Sigmoid colon (tissue), 7 donors: ENCODE results near the gene ZFHX3. TPM values are rescaled to one million over a fixed set of nuclear protein-coding genes. Genes with fewer than 3 reads are reported as not detected.
A peak's percentile ranks its signal among the peaks of the same experiment; 100 is the strongest.
"Not testable (repeated sequence)": the region's sequence is repeated elsewhere in the genome, so short reads cannot be mapped to it uniquely, and the experiment has no call there.

ENCODE experiments used
- DNase-seq: peaks from one replicate; pipeline ENCODE4 v3.0.0-alpha.2; 2019
- H3K27ac ChIP-seq, 4 donors: fragments of 200-600 bp; sonication (generic); one replicate each; pipeline ENCODE4 v1.5.1; 2016 to 2019; ENCODE audit warnings: mild to moderate bottlenecking in 1 of 4
- H3K27me3 ChIP-seq, 3 donors: fragments of 200-600 bp; sonication (generic); one replicate each; pipeline ENCODE4 v1.5.1; 2019; ENCODE audit warnings: mild to moderate bottlenecking in 1 of 3
- H3K36me3 ChIP-seq, 4 donors: fragments of 200-600 bp; sonication (generic); one replicate each; pipeline ENCODE4 v1.5.1; 2016 to 2019
- H3K4me1 ChIP-seq, 4 donors: fragments of 200-600 bp; sonication (generic); one replicate each; pipeline ENCODE4 v1.5.1; 2017 to 2019
- H3K4me3 ChIP-seq, 4 donors: fragments of 200-600 bp; sonication (generic); one replicate each; pipeline ENCODE4 v1.5.1; 2017 to 2019; ENCODE audit warnings: mild to moderate bottlenecking in 2 of 4, moderate library complexity in 1 of 4
- H3K9me3 ChIP-seq, 4 donors: fragments of 200-600 bp in 3 of 4; sonication (generic) in 3 of 4; one replicate each; pipeline versions ENCODE4 v1.5.1 to v1.6.1; 2013 to 2019
- CTCF ChIP-seq, 4 experiments: fragments of 450-650 bp in 3 of 4; fragments of 200-600 bp in 1 of 4; IDR thresholded peaks; one replicate each; pipeline ENCODE4 v1.5.1; 2016 to 2019; ENCODE audit warnings: antibody characterized with exemption in 4 of 4, mild to moderate bottlenecking in 3 of 4, moderate library complexity in 2 of 4
- EP300 ChIP-seq, 4 donors: sonication (generic); formaldehyde crosslinking; IDR thresholded peaks; one replicate each; pipeline ENCODE4 v1.6.1; 2017; ENCODE audit warnings: antibody characterized with exemption in 4 of 4
- POLR2A ChIP-seq, 2 donors: fragments of 450-650 bp; IDR thresholded peaks; one replicate each; pipeline ENCODE4 v1.6.1; 2016; ENCODE audit warnings: antibody characterized with exemption in 2 of 2, mild to moderate bottlenecking in 2 of 2, moderate library complexity in 2 of 2
- POLR2AphosphoS5 ChIP-seq, 4 donors: sonication (generic); formaldehyde crosslinking; IDR thresholded peaks; one replicate each; pipeline ENCODE4 v1.6.1; 2017; ENCODE audit warnings: antibody characterized with exemption in 4 of 4
- WGBS, 2 donors: extraction: QIAGEN DNeasy Blood & Tissue Kit; methylation state at CpG; one replicate each; pipeline ENCODE4 v1.1.7; 2013; 5-methylcytosine and 5-hydroxymethylcytosine counted together
- intact Hi-C: fragments of 100-400 bp; cut with DNase I; formaldehyde crosslinking; loops from one replicate; pipeline ENCODE4 v1.15.1; 2023
- polyA plus RNA-seq, 3 donors: library from polyadenylated mRNA; stranded (reverse); fragments of 200-250 nt; gene quantifications; one replicate each; pipeline ENCODE4 v1.2.3, GENCODE V29; 2013
- total RNA-seq, 4 donors: library from RNA; depleted of rRNA; stranded (reverse); fragments of >200 nt; gene quantifications; one replicate each; pipeline ENCODE4 v1.1.0, GENCODE V29; 2016
- donor health status: healthy with polysubstance abuse.
- donor health status: Bipolar disorder and iron deficiency.
- donor health status: healthy.

ZFHX3 gene
- total and polyA plus RNA-seq, 7 donors: 0.69 to 38.8 (median 17.8) TPM

GRCh38 chr16:73089420-73089819, 41.5 kb upstream of the ZFHX3 start:
- H3K36me3 ChIP-seq: no peaks in the 10 kb centered on the region
- H3K27ac ChIP-seq: no peak overlapping the region

DNA sequence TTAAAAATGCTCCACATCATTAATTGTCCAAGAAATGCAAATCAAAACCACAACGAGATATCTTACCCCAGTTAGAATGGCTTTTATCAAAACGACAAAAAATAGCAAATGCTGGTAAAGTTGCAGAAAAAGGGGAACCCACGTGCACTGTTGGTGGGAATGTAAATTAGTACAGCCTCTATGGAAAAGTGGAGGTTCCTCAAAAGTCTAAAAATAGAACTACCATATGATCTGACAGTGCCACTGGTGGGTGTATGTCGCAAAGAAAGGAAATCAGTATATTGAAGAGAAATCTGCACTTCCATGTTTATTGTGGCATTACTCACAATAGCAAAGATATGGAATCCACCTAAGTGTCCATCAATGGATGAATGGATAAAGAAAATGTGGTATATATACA, 38.2 kb upstream of the ZFHX3 start:
- H3K4me3 ChIP-seq: no peak overlapping the region
- peak; percentile 44 for DNase-seq
- H3K36me3 ChIP-seq: no peaks in the 10 kb centered on the region
- 45 to 83% methylated on average over 4 of the region's 4 CpGs for WGBS, 2 donors
- H3K9me3 ChIP-seq: no peaks in the 10 kb centered on the region
- TF ChIP-seq EP300 (IDR thresholded peaks at IDR 0.05) (no peak), POLR2A (IDR thresholded peaks at IDR 0.05) (no peak), POLR2AphosphoS5 (IDR thresholded peaks at IDR 0.05) (no peak), CTCF (IDR thresholded peaks at IDR 0.05) (no peak)
- intact Hi-C loops: no loop called here
- H3K27ac ChIP-seq: no peak overlapping the region
- no peaks in the 10 kb centered on the region for H3K27me3 ChIP-seq
- H3K4me1 ChIP-seq: peaks cover 0 to 5% (median 2%) of the 10 kb centered on the region in 4 donors

More at GRCh38 chr16:73089420-73089819, 41.5 kb upstream of the ZFHX3 start:
- WGBS, 2 donors: 94 to 95% methylated on average over 3 of the region's 3 CpGs
- intact Hi-C loops: no loop called here
- no peak for DNase-seq
- H3K4me3 ChIP-seq: no peak overlapping the region
- no peaks in the 10 kb centered on the region for H3K27me3 ChIP-seq
- no peaks in the 10 kb centered on the region for H3K4me1 ChIP-seq
- H3K9me3 ChIP-seq: no peaks in the 10 kb centered on the region
- TF ChIP-seq EP300 (IDR thresholded peaks at IDR 0.05) (no peak), CTCF (IDR thresholded peaks at IDR 0.05) (no peak), POLR2AphosphoS5 (IDR thresholded peaks at IDR 0.05) (no peak), POLR2A (IDR thresholded peaks at IDR 0.05) (no peak)

DNA sequence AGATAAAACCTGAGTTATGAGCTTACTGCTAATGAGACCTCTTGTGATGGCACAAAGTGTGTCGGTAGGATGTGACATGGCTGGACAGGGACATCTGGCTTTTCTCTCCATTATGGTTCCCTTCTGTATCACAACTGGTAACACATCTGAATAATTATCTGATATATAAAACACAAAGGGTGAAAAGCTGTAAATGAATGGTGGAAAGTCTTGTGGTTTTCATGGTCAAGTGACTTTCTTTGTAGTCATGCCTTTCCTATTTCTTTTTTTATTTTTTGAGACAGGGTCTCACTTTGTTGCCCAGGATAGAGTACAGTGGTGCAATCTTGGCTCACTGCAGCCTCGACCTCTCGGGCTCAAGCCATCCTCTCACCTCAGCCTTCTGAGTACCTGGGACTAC, 35.3 kb upstream of the ZFHX3 start:
- Histone ChIP-seq H3K27ac (peak overlapping the region in 1 of 4 donors; percentile 69), H3K36me3 (no peaks in the 10 kb centered on the region), H3K4me1 (peaks cover 0 to 5% (median 2%) of the 10 kb centered on the region in 4 donors), H3K27me3 (no peaks in the 10 kb centered on the region), H3K4me3 (no peak overlapping the region), H3K9me3 (no peaks in the 10 kb centered on the region)
- TF ChIP-seq CTCF (IDR thresholded peaks at IDR 0.05) (no peak), POLR2AphosphoS5 (IDR thresholded peaks at IDR 0.05) (no peak), EP300 (IDR thresholded peaks at IDR 0.05) (no peak)
- 72 to 95% methylated on average over 3 of the region's 3 CpGs for WGBS, 2 donors
- intact Hi-C loops: no loop called here
- DNase-seq: no peak

- intact Hi-C loops, H3K9me3 ChIP-seq, H3K4me3 ChIP-seq, H3K27me3 ChIP-seq, H3K4me1 ChIP-seq, H3K36me3 ChIP-seq: not testable (repeated sequence)
- DNase-seq: peak; percentile 77
- H3K27ac ChIP-seq: peak overlapping the region in 2 of 4 donors; percentile 7 to 69
- TF ChIP-seq POLR2AphosphoS5 (IDR thresholded peaks at IDR 0.05): peak in 3 of 4 donors; percentile 34 to 79 (median 39)
- peak in 1 of 4 donors; percentile 23 for TF ChIP-seq EP300 (IDR thresholded peaks at IDR 0.05)
- WGBS, 2 donors: 70 to 72% methylated on average over 4 of the region's 4 CpGs
Measured at GRCh38 chr16:73082634-73083051, 34.7 kb upstream of the ZFHX3 start.

DNA sequence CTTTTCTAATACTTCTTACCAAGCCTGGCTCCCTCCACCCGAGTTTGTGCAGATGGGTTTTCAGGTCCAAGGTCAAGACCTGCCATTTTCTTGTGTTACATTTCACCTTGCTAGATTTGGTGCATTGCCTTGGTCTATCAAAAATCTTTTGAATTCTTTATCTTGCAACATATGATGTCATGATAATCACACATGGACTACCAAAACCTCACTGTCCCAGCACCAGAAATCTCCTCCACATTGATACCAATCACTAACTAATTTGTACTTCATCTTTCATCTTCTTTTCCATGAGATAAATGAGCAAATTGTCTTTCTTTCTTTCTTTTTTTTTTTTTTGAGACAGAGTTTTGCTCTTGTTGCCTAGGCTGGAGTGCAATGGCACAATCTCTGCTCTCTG, 33.0 kb upstream of the ZFHX3 start:
- no peak for TF ChIP-seq EP300 (IDR thresholded peaks at IDR 0.05)
- 83 to 85% methylated on average over 1 of the region's 1 CpG for WGBS, 2 donors
- peaks cover 0 to 5% (median 2%) of the 10 kb centered on the region in 4 donors for H3K4me1 ChIP-seq
- intact Hi-C loops: no loop called here
- no peak overlapping the region for H3K27ac ChIP-seq
- H3K9me3 ChIP-seq: no peaks in the 10 kb centered on the region
- no peaks in the 10 kb centered on the region for H3K27me3 ChIP-seq
- no peak for DNase-seq
- no peak overlapping the region for H3K4me3 ChIP-seq
- no peaks in the 10 kb centered on the region for H3K36me3 ChIP-seq

GRCh38 chr16:73076324-73076810, 28.4 kb upstream of the ZFHX3 start:
- intact Hi-C loops: loop anchor here (10.0 kb wide), 1 partner anchor 412 kb away; no protein-coding TSS in a partner anchor
- Histone ChIP-seq H3K27me3 (no peaks in the 10 kb centered on the region), H3K9me3 (no peaks in the 10 kb centered on the region), H3K4me1 (peaks cover 0 to 4% (median 3%) of the 10 kb centered on the region in 4 donors), H3K36me3 (no peaks in the 10 kb centered on the region), H3K27ac (no peak overlapping the region), H3K4me3 (no peak overlapping the region)
- TF ChIP-seq POLR2A (IDR thresholded peaks at IDR 0.05) (no peak), POLR2AphosphoS5 (IDR thresholded peaks at IDR 0.05) (no peak), CTCF (IDR thresholded peaks at IDR 0.05) (no peak), EP300 (IDR thresholded peaks at IDR 0.05) (no peak)
- no peak for DNase-seq
- 44 to 65% methylated on average over 6 of the region's 6 CpGs for WGBS, 2 donors
